ENCODE measurements around the gene DACH1.

DNA sequence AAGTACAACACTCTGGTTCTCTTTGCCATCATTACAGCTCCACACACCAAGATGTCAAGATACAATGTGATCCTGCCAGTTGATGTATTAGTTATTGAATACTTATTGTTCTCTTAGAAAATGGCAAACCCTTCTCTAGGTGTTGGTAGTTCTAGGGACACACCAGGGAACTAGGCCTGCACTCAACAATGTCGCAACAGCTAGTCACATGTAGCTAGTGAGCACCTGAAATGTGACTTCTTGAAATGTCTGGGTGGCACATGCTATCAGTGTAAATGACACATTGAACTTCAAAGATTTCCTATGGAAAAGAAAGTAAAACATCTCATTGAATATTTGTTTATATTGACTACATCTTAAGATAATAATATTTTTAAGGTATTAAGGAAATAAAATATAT is 49.7 kb downstream of the DACH1 start:
- TF ChIP-seq, protein P1, sequence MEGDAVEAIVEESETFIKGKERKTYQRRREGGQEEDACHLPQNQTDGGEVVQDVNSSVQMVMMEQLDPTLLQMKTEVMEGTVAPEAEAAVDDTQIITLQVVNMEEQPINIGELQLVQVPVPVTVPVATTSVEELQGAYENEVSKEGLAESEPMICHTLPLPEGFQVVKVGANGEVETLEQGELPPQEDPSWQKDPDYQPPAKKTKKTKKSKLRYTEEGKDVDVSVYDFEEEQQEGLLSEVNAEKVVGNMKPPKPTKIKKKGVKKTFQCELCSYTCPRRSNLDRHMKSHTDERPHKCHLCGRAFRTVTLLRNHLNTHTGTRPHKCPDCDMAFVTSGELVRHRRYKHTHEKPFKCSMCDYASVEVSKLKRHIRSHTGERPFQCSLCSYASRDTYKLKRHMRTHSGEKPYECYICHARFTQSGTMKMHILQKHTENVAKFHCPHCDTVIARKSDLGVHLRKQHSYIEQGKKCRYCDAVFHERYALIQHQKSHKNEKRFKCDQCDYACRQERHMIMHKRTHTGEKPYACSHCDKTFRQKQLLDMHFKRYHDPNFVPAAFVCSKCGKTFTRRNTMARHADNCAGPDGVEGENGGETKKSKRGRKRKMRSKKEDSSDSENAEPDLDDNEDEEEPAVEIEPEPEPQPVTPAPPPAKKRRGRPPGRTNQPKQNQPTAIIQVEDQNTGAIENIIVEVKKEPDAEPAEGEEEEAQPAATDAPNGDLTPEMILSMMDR (IDR thresholded peaks at IDR 0.05): no peak
- no peak for TF ChIP-seq POLR2A (IDR thresholded peaks at IDR 0.05)

Measured in tibial nerve (tissue), 3 donors.